Left ventricle myocardium inferior (tissue), 1 donor: ENCODE data around the gene PAM. TPM values are rescaled to one million over a fixed set of nuclear protein-coding genes. Genes with fewer than 3 reads are reported as not detected.

Experiments
- DNase-seq: peaks from one replicate; pipeline ENCODE4 v3.0.0-alpha.2; 2020
- H3K27ac ChIP-seq: fragments of 200-600 bp; replicated peaks from 2 replicates; pipeline ENCODE4 v1.8.0; 2021
- H3K27me3 ChIP-seq: fragments of 200-600 bp; 2 replicates; pipeline ENCODE4 v1.8.0; 2021; ENCODE audit warnings: low read depth
- H3K36me3 ChIP-seq: fragments of 200-600 bp; 2 replicates; pipeline ENCODE4 v1.8.0; 2021
- H3K4me1 ChIP-seq: fragments of 200-600 bp; 2 replicates; pipeline ENCODE4 v1.8.0; 2021
- H3K4me3 ChIP-seq: fragments of 200-600 bp; 2 replicates; pipeline ENCODE4 v1.8.0; 2021; ENCODE audit warnings: mild to moderate bottlenecking, moderate library complexity
- H3K9me3 ChIP-seq: fragments of 200-600 bp; replicated peaks from 2 replicates; pipeline ENCODE4 v1.8.0; 2021
- CTCF ChIP-seq: fragments of 200-600 bp; IDR thresholded peaks from 2 replicates; pipeline ENCODE4 v1.8.0; 2021; ENCODE audit warnings: antibody characterized with exemption, mild to moderate bottlenecking, borderline replicate concordance
- intact Hi-C: fragments of 100-400 bp; cut with micrococcal nuclease; formaldehyde crosslinking; loops from one replicate; pipeline ENCODE4 v1.11.0; 2022
- long read RNA-seq: library from polyadenylated mRNA; unstranded; transcript quantifications from one replicate; pipeline ENCODE4 v2.0.0, GENCODE V29; 2021
- total RNA-seq: library from RNA; stranded (reverse); fragmentation: NEBNext Ultra II Directional; extraction: Animal tissue kit (Norgen Biotek cat#: 25700); gene quantifications from one replicate; pipeline ENCODE4 v1.2.1, GENCODE V29; 2021
- donor health status: DM: no; HTN: yes; CAD: no; lungs with severe emphysema.

Gene PAM
- total RNA-seq = 1,051 TPM
- long read RNA-seq, full-length matches to known transcripts = 1,184 of 2,200 reads
- long read RNA-seq, partial matches to known transcripts = 512 of 2,200 reads
- long read RNA-seq, other reads (novel, unspliced or antisense) = 504 of 2,200 reads

GRCh38 chr5:102754767-102755431 is at the start of gene PAM:
PAM (plus strand) TSS chr5:102755305; CDS start chr5:102866196, 110,891 bp downstream.
- peak; percentile 85 for DNase-seq
- intact Hi-C loops = no loop called here
- no peaks in the 10 kb centered on the region for H3K9me3 ChIP-seq
- TF ChIP-seq CTCF = no peak
- peaks cover 60% of the 10 kb centered on the region for H3K4me1 ChIP-seq
- peak within 1 kb of the TSS; percentile 79 for H3K4me3 ChIP-seq
- peak within 1 kb of the TSS; percentile 88 for H3K27ac ChIP-seq
- no peaks in the 10 kb centered on the region for H3K36me3 ChIP-seq
- H3K27me3 ChIP-seq = no peaks in the 10 kb centered on the region

- Histone ChIP-seq H3K27ac (no peak overlapping the region), H3K9me3 (no peaks in the 10 kb centered on the region), H3K4me3 (no peak overlapping the region), H3K4me1 (no peaks in the 10 kb centered on the region), H3K27me3 (no peaks in the 10 kb centered on the region), H3K36me3 (no peaks in the 10 kb centered on the region)
- TF ChIP-seq CTCF = no peak
- intact Hi-C loops = no loop called here
- no peak for DNase-seq
These were observed 43.4 kb upstream of the PAM start for GRCh38 chr5:102711525-102712385.

GRCh38 chr5:102713278-102713677 is 41.8 kb upstream of the PAM start:
- Histone ChIP-seq H3K27ac (no peak overlapping the region), H3K9me3 (no peaks in the 10 kb centered on the region), H3K4me3 (no peak overlapping the region), H3K27me3 (no peaks in the 10 kb centered on the region), H3K36me3 (no peaks in the 10 kb centered on the region), H3K4me1 (no peaks in the 10 kb centered on the region)
- DNase-seq = no peak
- TF ChIP-seq CTCF = no peak
- intact Hi-C loops = no loop called here

- Histone ChIP-seq H3K4me3 (no peak overlapping the region), H3K27me3 (no peaks in the 10 kb centered on the region), H3K36me3 (no peaks in the 10 kb centered on the region), H3K27ac (no peak overlapping the region), H3K9me3 (no peaks in the 10 kb centered on the region), H3K4me1 (no peaks in the 10 kb centered on the region)
- no peak for DNase-seq
- intact Hi-C loops = no loop called here
- TF ChIP-seq CTCF = no peak
These were observed 41.3 kb upstream of the PAM start for GRCh38 chr5:102713682-102714231.

GRCh38 chr5:102715082-102715807 is 39.9 kb upstream of the PAM start:
- TF ChIP-seq CTCF = no peak
- Histone ChIP-seq H3K27me3 (no peaks in the 10 kb centered on the region), H3K4me3 (no peak overlapping the region), H3K9me3 (peaks cover 7% of the 10 kb centered on the region), H3K4me1 (no peaks in the 10 kb centered on the region), H3K27ac (no peak overlapping the region), H3K36me3 (no peaks in the 10 kb centered on the region)
- no peak for DNase-seq
- intact Hi-C loops = no loop called here
